Stimulated activated CD4-positive, alpha-beta T cell treated with anti-CD3 and anti-CD28 coated beads, Interleukin-4, amount 100 ng/mL, for 24 hours (primary cell): ENCODE data around the gene KHDC3L.
"Not testable (repeated sequence)": the region's sequence is repeated elsewhere in the genome, so short reads cannot be mapped to it uniquely, and the experiment has no call there.

ENCODE experiments used
- DNase-seq: peaks from one replicate; pipeline ENCODE4 v3.0.0-alpha.2; 2020

KHDC3L gene

DNA sequence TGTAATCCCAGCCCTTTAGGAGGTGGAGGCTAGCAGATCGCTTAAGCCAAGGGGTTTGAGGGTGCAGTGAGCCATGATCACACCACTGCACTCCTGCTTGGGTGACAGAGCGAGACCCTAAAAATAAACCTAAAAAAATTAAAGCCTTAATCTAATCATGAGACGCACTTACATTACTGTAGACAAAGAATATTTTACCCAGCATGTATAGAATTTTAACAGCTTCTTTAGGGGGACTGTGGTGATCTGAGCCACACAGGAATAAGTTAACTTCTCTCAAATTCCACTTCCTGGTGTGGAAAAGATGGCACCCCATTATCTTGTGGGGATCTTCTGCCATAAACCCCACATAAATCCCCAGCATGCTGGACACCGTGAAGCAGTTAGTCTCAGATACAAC, 9.5 kb downstream of the KHDC3L start:
- DNase-seq = no peak

DNA sequence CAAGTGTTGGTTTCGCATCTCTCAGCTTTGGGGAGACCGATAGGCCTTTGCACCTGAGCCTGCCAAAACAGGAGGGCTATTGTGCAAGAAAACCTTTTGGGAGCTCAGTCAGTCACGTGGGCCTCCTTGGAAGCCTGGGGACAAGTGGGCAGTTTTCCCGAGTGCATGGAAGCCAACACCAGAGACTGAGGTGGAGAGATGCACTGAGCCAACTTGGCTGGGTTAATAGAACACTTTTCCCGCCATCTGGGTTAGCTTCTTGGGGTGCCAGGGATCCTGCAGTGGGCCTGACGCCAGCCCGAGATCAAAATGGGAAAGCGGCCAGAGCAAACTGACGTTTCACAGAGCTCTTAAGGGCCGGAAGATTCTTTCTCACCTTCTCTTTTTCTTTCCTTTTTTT, 10.1 kb downstream of the KHDC3L start:
- DNase-seq = no peak

DNA sequence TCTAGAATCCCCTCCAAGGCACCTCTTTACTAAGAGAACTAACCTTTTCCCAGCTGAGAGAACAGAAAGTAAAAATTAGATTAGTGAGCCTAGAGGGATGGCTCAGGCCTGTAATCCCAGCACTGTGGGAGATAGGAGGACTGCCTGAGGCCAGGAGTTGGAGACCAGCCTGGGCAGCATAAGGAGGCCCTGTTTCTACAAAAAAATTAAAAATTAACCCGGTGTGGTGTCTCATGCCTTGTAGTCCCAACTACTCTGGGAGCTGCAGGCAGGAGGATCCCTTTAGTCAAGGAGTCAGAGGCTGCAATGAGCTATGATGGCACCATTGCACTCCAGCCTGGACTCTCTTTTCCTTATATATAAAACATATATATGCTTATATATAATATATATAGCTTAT, 12.8 kb downstream of the KHDC3L start:
- no peak for DNase-seq

DNA sequence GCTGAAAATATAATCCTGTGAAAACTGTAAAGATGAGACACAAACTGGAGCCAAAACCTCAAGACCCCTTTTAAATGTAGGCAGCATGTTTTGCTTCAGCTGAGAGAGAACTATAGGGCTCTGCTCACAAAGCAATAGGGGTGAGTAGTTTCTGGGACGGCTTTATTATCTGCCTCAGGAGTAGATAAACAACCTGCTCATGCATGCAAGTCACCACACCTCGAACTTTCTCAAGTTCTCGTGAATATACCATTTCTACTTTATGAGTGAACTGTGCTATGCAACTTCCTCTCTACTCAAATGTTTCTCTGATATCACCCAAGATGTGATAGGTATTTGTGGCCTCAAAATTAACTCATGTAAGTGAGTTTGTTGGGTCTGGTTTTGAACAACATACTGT, 14.8 kb downstream of the KHDC3L start:
- no peak for DNase-seq

DNA sequence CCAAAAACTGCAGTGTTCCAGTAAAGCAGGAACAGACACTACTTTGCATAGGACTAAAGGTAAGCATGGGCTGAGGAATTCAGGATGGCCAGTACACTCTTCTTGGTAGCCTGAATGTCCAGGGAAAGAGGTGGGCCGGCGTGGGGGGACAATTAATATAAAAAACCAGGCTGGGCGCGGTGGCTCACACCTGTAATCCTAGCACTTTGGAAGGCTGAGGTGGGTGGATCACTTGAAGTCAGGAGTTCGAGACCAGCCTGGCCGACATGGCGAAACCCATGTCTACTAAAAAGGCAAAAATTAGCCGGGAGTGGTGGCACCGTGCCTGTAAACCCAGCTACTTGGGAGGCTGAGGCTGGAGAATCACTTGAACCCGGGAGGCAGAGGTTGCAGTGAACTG, 19.1 kb downstream of the KHDC3L start:
- DNase-seq = not testable (repeated sequence)

DNA sequence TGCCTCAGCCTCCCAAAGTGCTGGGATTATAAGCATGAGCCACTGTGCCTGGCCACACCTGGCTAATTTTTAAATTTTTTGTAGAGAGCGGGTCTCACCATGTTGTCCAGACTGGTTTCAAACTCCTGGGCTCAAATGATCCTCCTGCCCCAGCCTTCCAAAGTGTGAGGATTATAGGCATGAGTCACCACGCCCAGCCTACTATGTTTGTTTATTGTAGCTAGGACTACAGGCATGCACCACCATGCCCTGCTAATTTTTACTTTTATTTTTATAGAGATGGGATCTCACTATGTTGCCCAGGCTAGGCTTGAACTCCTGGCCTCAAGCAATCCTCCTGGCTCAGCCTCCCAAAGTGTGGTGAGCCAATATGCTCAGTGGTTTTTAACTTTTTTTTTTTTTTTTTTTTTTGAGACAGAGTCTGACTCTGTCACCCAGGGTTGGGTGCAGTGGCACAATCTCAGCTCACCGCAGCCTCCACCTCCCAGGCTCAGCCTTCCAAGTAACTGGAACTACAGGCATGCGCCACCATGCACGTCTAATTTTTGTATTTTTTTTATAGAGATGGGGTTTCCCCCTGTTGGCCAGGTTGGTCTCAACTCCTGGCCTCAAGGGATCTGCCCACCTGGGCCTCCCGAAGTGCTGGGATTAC, 20.1 kb downstream of the KHDC3L start:
- DNase-seq = no peak

DNA sequence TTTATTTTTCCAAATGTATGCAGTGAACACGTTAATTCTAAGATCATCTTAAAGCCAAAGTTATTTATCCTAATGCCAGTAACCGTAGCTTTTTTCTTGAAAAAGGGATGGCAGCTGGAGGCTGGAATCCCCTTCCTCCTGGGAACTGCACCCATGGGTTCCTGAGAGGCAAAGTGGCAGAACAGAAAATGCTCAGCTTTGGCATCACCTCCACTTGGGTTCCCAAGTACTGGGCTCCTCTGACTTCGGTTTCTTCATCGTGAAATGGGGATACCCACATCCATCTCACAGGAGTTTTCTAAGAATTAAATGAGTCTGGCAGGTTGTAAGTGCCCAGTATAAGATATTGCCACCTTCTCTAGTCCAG, 26.0 kb downstream of the KHDC3L start:
- DNase-seq = no peak

DNA sequence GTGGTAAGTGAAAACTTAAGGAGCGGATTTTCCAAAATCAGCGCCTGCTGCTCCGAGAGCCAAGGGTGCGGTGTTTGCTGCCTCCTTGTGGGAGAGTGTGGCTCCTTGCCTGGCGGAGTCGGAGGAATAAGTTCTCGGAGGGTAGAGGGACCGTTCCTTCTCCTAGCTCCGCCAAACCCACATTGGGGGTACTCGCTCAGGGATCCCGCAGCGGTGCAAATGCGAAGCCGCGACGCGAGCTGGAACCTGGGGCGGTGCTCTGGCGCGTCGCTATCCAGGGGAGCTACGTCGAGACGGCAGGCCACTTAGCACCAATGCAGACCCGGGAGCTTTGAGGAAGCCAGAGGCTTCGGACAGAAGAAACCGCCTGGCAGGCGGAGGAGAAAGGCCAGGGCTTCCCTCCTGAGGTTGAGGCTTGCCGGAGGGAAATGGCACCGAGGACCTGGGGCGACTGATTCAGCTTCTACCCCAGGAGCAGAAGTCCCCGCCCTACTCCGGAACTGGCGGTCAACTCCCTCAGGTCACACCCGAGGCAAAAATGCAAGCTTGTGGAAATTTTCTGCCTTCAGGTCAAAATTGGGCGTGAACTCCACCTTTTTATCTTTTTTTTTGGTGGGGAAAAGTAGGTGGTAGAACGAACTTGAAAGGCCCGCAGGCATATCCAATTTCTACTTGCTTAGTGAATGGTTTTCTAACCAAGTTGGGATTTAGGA, 26.5 kb downstream of the KHDC3L start:
- DNase-seq = peak; percentile 52

DNA sequence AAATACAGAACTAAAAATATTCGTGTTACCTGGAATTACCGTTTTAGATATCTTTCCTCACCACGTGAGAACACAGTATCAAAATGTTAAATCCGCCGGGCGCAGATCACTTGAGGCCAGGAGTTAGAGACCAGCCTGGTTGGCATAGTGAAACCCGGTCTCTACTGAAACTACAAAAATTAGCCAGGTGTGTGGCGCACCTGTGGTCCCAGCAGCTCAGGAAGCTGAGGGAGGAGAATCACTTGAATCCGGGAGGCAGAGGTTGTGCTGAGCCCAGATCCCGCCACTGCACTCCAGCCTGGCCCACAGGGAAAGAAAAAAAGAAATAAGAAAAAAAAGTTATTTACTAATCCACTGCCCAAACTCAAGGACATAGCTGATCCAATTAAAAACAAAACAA, 27.4 kb downstream of the KHDC3L start:
- no peak for DNase-seq

DNA sequence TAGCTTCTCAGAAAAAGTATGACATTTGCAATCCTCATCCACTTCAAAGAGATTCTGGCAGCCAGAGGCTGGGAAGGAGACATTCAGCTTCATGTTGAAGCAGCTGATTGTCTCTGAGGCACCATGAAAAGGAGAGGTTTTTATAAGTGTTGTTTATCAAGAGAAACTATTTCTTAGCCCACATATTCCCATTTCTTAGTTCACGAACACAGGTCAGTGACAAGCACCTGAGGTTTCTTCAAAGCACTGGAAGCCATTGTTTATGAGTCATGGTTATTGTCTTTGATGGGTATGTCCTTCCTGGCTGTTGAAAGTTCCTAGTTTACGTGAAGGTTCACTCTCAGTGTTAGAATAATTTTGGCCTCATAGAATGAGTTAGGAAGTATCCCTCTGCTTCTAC, 29.2 kb downstream of the KHDC3L start:
- DNase-seq = no peak

DNA sequence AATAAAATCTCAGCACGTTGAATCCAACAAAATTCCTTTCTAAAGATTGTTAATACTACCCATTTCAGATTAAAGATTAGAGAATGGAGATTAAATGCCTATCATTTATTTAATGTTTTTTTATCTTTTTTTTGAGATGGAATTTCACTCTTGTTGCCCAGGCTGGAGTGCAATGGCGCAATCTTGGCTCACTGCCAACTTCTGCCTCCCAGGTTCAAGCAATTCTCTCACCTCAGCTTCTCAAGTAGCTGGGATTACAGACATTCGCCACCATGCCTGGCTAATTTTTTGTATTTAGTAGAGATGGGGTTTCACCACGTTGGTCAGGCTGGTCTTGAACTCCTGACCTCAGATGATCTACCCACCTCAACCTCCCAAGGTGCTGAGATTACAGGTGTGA, 29.7 kb downstream of the KHDC3L start:
- not testable (repeated sequence) for DNase-seq

DNA sequence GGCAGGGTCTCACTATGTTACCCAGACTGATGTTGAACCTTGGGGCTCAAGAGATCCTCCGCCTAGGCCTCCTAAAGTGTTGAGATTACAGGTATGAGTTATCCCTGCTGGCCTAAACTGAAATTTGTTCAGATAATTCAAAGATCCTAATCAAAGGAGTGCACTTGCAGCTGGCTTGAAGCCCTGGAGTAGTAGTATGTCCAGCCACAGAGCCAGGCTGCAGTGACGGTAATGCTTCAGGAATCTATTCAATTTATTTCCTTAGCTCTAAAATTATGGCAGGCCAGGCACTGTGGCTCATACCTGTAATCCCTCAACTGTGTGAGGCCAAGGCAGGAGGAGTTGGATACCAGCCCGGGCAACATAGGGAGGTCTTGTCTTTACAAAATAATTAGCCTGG, 30.8 kb downstream of the KHDC3L start:
- no peak for DNase-seq

DNA sequence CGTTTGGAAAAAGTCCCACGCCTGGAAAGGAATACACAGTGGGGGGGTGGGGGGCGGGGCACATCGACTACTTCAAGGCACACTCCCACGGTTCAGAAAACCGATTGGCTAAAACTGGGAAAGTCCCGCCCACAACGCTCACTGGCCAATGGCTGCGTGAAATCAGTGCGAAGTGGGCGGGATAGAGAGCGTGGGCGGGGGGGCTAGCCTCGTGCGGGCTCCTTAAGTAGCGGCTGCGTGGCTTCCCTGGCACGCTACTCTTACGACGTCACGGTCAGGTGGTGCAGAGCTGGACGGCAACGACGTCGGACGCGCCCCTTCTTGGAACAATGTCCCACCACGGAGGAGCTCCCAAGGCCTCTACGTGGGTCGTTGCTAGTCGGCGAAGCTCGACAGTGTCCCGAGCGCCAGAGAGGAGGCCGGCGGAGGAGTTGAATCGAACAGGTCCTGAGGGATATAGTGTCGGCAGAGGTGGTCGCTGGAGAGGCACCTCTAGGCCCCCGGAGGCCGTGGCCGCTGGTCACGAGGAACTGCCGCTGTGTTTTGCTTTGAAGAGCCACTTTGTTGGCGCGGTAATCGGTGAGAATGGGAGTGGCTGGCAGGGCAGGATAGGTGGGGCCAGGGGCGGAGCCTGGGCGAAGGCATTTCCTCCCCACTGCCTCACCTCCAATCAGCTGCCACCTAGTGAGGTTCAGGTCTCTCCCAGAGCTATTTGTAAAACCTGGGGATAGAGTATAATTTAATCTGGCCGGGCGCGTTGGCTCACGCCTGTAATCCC, 32.3 kb downstream of the KHDC3L start, which contains the start of gene DDX43:
Gene DDX43, plus strand, starts transcription at position 252 of the 778 bp plus-strand sequence. Its CDS starts 78 bp downstream, at position 330.
- peak; percentile 17 for DNase-seq

DNA sequence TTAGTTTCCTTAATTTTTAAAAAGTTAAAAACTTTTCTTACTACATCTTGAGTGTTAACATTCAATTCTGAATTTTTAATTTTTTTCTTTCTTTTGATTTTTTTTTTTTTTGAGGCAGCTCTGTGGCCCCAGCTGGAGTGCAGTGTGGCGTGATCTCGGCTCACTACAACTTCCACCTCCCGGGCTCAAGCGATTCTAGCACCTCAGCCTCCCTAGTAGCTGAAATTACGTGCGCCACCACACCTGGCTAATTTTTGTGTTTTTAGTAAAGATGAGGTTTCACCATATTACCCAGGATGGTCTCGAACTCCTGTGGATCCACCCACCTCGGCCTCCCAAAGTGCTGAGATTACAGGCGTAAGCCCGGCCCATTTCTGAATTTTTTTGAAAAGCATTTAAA, 33.4 kb downstream of the KHDC3L start:
- no peak for DNase-seq

DNA sequence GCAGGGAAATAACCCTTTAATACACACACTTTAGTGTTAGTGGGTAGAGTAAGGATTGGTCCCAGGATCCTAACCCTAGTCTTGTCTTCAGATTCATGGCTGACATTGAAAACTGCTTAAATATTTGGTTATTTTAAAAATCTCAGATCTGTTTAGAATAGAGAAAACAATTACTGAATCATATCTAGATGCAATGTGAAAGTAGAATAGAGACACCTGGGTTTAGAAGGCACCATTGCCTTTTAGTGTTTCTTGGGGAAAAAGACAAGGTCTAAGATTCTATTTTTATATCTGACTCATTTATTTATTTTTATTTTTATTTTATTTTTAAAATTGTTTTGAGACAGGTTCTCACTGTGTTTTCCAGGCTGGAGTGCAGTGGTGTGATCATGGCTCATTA, 38.2 kb downstream of the KHDC3L start:
- no peak for DNase-seq

DNA sequence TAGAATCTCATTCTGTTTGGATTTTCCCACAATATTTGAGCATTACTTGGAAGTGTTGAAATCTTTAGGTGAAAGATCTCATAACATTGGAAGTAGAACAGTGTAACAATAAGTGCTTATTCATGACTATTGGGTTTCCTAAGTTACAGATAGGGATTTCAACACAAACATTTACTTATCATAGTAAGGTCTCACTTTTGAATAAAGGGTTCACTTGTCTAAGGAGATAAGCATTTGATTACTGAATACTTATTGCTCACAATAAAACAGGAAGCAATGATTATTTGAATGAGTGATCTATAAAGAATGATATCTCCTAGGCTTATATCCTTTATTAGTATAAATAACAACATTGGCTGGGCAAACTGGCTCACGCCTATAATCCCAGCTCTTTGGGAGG, 46.9 kb downstream of the KHDC3L start:
- DNase-seq = no peak

DNA sequence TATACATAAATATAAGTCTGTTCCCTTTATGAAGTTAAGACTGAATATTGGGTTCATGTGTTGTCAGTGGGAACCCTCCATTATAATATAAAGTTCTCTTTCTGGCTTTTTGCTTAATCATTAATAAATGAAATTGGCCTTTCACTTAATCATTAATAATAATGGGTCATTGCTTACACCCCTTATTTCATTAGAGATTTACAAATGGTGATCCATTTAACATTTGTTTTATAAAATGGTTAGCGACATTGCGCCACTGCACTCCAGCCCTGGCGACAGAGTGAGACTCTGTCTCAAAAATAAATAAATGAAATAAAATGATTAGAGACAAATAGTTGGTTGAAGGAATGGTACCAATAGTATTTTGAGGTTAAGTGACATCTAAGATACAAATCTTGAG, 50.6 kb downstream of the KHDC3L start:
- DNase-seq = no peak
